GM12878 (cell line): ENCODE measurements around the gene BEST2. TPM values are rescaled to one million over a fixed set of nuclear protein-coding genes. Genes with fewer than 3 reads are reported as not detected.

Experiments used
- CREB1 ChIP-seq: IDR thresholded peaks from 2 replicates; pipeline ENCODE4 v1.6.1; 2012; ENCODE audit warnings: low read depth, mild to moderate bottlenecking, inconsistent platforms
- CTCF ChIP-seq, 3 experiments: IDR thresholded peaks in 2 of 3; conservative IDR thresholded peaks in 1 of 3; 2 replicates each; pipeline ENCODE4 v1.5.1; 2011; ENCODE audit warnings: low read depth in 3 of 3, low read length in 3 of 3, mild to moderate bottlenecking in 3 of 3, control low read depth in 2 of 3, moderate library complexity in 2 of 3, inconsistent platforms in 1 of 3, mixed read lengths in 1 of 3; ENCODE audit not compliant: control insufficient read depth in 2 of 3, insufficient read depth in 1 of 3; ENCODE audit errors: extremely low read depth in 1 of 3
- ESRRA ChIP-seq: IDR thresholded peaks from 2 replicates; pipeline ENCODE4 v1.6.1; 2012; ENCODE audit warnings: mild to moderate bottlenecking, low read length, improper control_type of control experiment
- EZH2 ChIP-seq: IDR thresholded peaks from 2 replicates; pipeline ENCODE4 v1.6.1; 2012; ENCODE audit warnings: low read depth, mild to moderate bottlenecking, control low read depth, inconsistent platforms, low read length, borderline replicate concordance; ENCODE audit not compliant: control insufficient read depth
- HDAC6 ChIP-seq: fragments of 200-600 bp; sonication (generic); IDR thresholded peaks from one replicate; pipeline ENCODE4 v1.8.0; 2017; ENCODE audit warnings: antibody characterized with exemption; ENCODE audit not compliant: unreplicated experiment
- IKZF1 ChIP-seq: fragments of 450-650 bp; conservative IDR thresholded peaks from 2 replicates; pipeline ENCODE4 v1.6.1; 2017; ENCODE audit warnings: antibody characterized with exemption, mild to moderate bottlenecking
- IRF4 ChIP-seq: IDR thresholded peaks from 2 replicates; pipeline ENCODE4 v1.6.1; 2011; ENCODE audit warnings: low read depth, low read length
- MEF2B ChIP-seq: fragments of 450-650 bp; IDR thresholded peaks from 2 replicates; pipeline ENCODE4 v1.6.1; 2018; ENCODE audit warnings: mild to moderate bottlenecking, moderate library complexity; ENCODE audit not compliant: partially characterized antibody, poor library complexity, severe bottlenecking
- NRF1 ChIP-seq: conservative IDR thresholded peaks from 2 replicates; pipeline ENCODE4 v1.6.1; 2011; ENCODE audit warnings: mild to moderate bottlenecking, low read depth, low read length, improper control_type of control experiment
- RAD21 ChIP-seq: IDR thresholded peaks from 2 replicates; pipeline ENCODE4 v1.6.1; 2011; ENCODE audit warnings: mild to moderate bottlenecking, low read depth, low read length, moderate library complexity; ENCODE audit not compliant: insufficient read depth
- RCOR1 ChIP-seq: conservative IDR thresholded peaks from 2 replicates; pipeline ENCODE4 v1.6.1; 2012; ENCODE audit warnings: low read depth, low read length, improper control_type of control experiment
- RELA ChIP-seq: fragments of 450-650 bp; IDR thresholded peaks from 2 replicates; pipeline ENCODE4 v1.8.0; 2014; ENCODE audit warnings: borderline replicate concordance; ENCODE audit not compliant: partially characterized antibody
- RELB ChIP-seq: fragments of 450-650 bp; IDR thresholded peaks from 2 replicates; pipeline ENCODE4 v1.6.1; 2017; ENCODE audit warnings: low read depth, mild to moderate bottlenecking, moderate library complexity
- SIX5 ChIP-seq: IDR thresholded peaks from 2 replicates; pipeline ENCODE4 v1.6.1; 2011; ENCODE audit warnings: mild to moderate bottlenecking, low read depth, low read length, moderate library complexity; ENCODE audit not compliant: severe bottlenecking
- SMAD5 ChIP-seq: IDR thresholded peaks from 2 replicates; pipeline ENCODE4 v1.6.1; 2016; ENCODE audit warnings: antibody characterized with exemption, low read depth
- WRNIP1 ChIP-seq: IDR thresholded peaks from 2 replicates; pipeline ENCODE4 v1.6.1; 2011; ENCODE audit warnings: low read depth, low read length, improper control_type of control experiment, borderline replicate concordance
- ZBTB11 ChIP-seq: fragments of 450-650 bp; formaldehyde crosslinking; IDR thresholded peaks from 2 replicates; pipeline ENCODE4 v1.5.0; 2022; ENCODE audit warnings: mild to moderate bottlenecking, missing genetic modification characterization
- ZNF384 ChIP-seq: IDR thresholded peaks from 2 replicates; pipeline ENCODE4 v1.6.1; 2012; ENCODE audit warnings: low read depth, mild to moderate bottlenecking, low read length, improper control_type of control experiment, borderline replicate concordance
- ZSCAN29 ChIP-seq: fragments of 450-650 bp; IDR thresholded peaks from 2 replicates; pipeline ENCODE4 v1.6.1; 2017; ENCODE audit warnings: mild to moderate bottlenecking, moderate library complexity
- polyA plus RNA-seq, 11 experiments: library from polyadenylated mRNA; depleted of rRNA in 4 of 11; unstranded in 6 of 11; stranded (reverse) in 5 of 11; fragments of >200 nt; fragmentation: Nextera tagmentation in 4 of 11; fragmentation: Illumina TruSeq in 1 of 11; extraction: Ambion mirVana in 4 of 11; extraction: Trizol in 1 of 11; gene quantifications; 1 replicate in 1 of 11; 2 replicates in 10 of 11; pipeline versions ENCODE4 v1.2.1 to v1.2.3, GENCODE V29; 2011 to 2016; ENCODE audit warnings: inconsistent platforms in 2 of 11, missing spikeins in 2 of 11, low read depth in 1 of 11
- total RNA-seq, 4 experiments: library from RNA; depleted of rRNA in 3 of 4; stranded (reverse); fragments of >200 nt in 3 of 4; fragmentation: Illumina TruSeq in 1 of 4; extraction: Trizol in 1 of 4; gene quantifications; 2 replicates each; pipeline versions ENCODE4 v1.2.1 to v1.2.3, GENCODE V29; 2013 to 2021
- TF ChIP-seq, protein P1 (sequence below): fragments of 150-350 bp; IDR thresholded peaks from 2 replicates; pipeline ENCODE4 v1.6.1; 2014; ENCODE audit warnings: mild to moderate bottlenecking, low read depth, low read length

Gene BEST2
- total and polyA plus RNA-seq, 10 of the 15 experiments (the other 5 are each of a cell fraction or from before 2014, with no cell fraction given), result not detected

DNA sequence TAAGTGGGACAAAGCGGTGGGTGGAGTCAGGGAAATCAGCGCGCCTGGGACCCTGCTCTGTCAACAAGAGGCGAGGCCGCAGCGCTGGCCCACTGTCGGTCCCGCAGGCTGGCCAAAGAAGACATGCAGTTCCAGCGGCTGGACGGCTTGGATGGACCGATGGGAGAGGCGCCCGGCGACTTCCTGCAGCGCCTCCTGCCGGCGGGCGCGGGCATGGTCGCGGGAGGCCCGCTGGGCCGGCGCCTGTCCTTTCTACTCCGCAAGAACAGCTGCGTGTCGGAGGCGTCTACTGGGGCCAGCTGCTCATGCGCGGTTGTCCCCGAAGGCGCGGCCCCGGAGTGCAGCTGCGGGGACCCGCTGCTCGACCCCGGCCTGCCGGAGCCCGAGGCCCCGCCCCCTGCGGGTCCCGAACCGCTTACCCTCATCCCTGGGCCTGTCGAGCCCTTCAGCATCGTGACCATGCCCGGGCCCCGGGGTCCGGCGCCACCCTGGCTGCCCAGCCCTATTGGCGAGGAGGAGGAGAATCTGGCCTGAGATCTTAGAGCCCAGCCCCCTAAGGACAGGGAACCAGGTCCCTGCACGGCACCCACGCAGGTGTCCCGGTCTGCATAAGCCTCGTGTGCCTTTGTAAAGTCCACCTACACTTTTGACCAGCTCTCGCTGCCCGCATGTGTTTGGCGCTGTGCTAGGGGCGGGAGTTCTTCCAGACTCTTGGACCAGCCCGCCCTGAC is 6.1 kb downstream of the BEST2 start (continued):
- TF ChIP-seq, protein P1, sequence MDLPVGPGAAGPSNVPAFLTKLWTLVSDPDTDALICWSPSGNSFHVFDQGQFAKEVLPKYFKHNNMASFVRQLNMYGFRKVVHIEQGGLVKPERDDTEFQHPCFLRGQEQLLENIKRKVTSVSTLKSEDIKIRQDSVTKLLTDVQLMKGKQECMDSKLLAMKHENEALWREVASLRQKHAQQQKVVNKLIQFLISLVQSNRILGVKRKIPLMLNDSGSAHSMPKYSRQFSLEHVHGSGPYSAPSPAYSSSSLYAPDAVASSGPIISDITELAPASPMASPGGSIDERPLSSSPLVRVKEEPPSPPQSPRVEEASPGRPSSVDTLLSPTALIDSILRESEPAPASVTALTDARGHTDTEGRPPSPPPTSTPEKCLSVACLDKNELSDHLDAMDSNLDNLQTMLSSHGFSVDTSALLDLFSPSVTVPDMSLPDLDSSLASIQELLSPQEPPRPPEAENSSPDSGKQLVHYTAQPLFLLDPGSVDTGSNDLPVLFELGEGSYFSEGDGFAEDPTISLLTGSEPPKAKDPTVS, result no peak
- TF ChIP-seq CTCF (IDR thresholded peaks at IDR 0.05 in 2 of 3, conservative IDR thresholded peaks at IDR 0.05 in 1 of 3; ENCODE audit: control insufficient read depth in 2 of 3, extremely low read depth in 1 of 3, insufficient read depth in 1 of 3, low read depth in 3 of 3, low read length in 3 of 3), result peak; percentile 82 to 91 (median 89)
- peak; percentile 66 for TF ChIP-seq IKZF1
- no peak for TF ChIP-seq CREB1
- TF ChIP-seq SIX5, result no peak
- TF ChIP-seq RELB, result no peak
- TF ChIP-seq ZNF384, result no peak
- no peak for TF ChIP-seq ESRRA
- 0 out of 2 replicates have a peak, but pooled peaks have one; percentile 24 for TF ChIP-seq NRF1
- no peak for TF ChIP-seq HDAC6
- no peak for TF ChIP-seq EZH2
- no peak for TF ChIP-seq RELA
- TF ChIP-seq RAD21, result peak; percentile 49
- no peak for TF ChIP-seq RCOR1
- no peak for TF ChIP-seq ZSCAN29
- no peak for TF ChIP-seq MEF2B
- no peak for TF ChIP-seq IRF4
- TF ChIP-seq WRNIP1, result no peak
- TF ChIP-seq SMAD5, result no peak
- no peak for TF ChIP-seq ZBTB11 (CRISPR knock-in tag)
